Prostate gland (tissue), 2 donors: ENCODE data around the gene CHCHD4. TPM values are rescaled to one million over a fixed set of nuclear protein-coding genes. Genes with fewer than 3 reads are reported as not detected.
A peak's percentile ranks its signal among the peaks of the same experiment; 100 is the strongest.

Experiments used
- DNase-seq: peaks from one replicate; pipeline ENCODE4 v3.0.0-alpha.2; 2019; ENCODE audit warnings: low spot score
- H3K27ac ChIP-seq, 2 donors: fragments of 200-600 bp; sonication (generic); 2 replicates each; pipeline ENCODE4 v1.5.1; 2017 to 2019
- H3K27me3 ChIP-seq: fragments of 200-600 bp; sonication (generic); replicated peaks from 2 replicates; pipeline ENCODE4 v1.5.1; 2019; ENCODE audit not compliant: insufficient read depth
- H3K36me3 ChIP-seq, 2 donors: fragments of 200-600 bp; sonication (generic); 1 replicate in 1 of 2; 2 replicates in 1 of 2; pipeline versions ENCODE4 v1.5.1 to v1.8.1; 2017 to 2019
- H3K4me1 ChIP-seq: fragments of 200-600 bp; sonication (generic); replicated peaks from 2 replicates; pipeline ENCODE4 v1.5.1; 2019
- H3K4me3 ChIP-seq, 2 donors: fragments of 200-600 bp; sonication (generic); 2 replicates each; pipeline ENCODE4 v1.5.1; 2017 to 2019
- H3K9me3 ChIP-seq: fragments of 200-600 bp; sonication (generic); 2 replicates; pipeline ENCODE4 v1.5.1; 2017
- POLR2A ChIP-seq: fragments of 450-650 bp; IDR thresholded peaks from one replicate; pipeline ENCODE4 v1.6.1; 2016; ENCODE audit warnings: antibody characterized with exemption, mild to moderate bottlenecking
- POLR2AphosphoS5 ChIP-seq: sonication (generic); formaldehyde crosslinking; IDR thresholded peaks from one replicate; pipeline ENCODE4 v1.6.1; 2017; ENCODE audit warnings: antibody characterized with exemption
- WGBS: methylation state at CpG from one replicate; pipeline ENCODE4 v1.1.5; 2018; 5-methylcytosine and 5-hydroxymethylcytosine counted together
- intact Hi-C: fragments of 100-400 bp; cut with DNase I; formaldehyde crosslinking; loops from one replicate; pipeline ENCODE4 v1.14.2; 2022
- total RNA-seq, 2 donors: library from RNA; depleted of rRNA; stranded (reverse); fragments of >200 nt; gene quantifications; one replicate each; pipeline ENCODE4 v1.1.0, GENCODE V29; 2016
- TF ChIP-seq, protein P1 (sequence below), 4 experiments: fragments of 200-600 bp in 2 of 4; fragments of 450-650 bp in 2 of 4; sonication (generic) in 2 of 4; IDR thresholded peaks; 1 replicate in 3 of 4; 2 replicates in 1 of 4; pipeline ENCODE4 v1.5.1; 2016 to 2019; ENCODE audit warnings: antibody characterized with exemption in 4 of 4, mild to moderate bottlenecking in 2 of 4, moderate library complexity in 2 of 4

CHCHD4 gene
- total RNA-seq, 2 donors from 2014 or later, result 12.1 to 14.8 TPM

DNA sequence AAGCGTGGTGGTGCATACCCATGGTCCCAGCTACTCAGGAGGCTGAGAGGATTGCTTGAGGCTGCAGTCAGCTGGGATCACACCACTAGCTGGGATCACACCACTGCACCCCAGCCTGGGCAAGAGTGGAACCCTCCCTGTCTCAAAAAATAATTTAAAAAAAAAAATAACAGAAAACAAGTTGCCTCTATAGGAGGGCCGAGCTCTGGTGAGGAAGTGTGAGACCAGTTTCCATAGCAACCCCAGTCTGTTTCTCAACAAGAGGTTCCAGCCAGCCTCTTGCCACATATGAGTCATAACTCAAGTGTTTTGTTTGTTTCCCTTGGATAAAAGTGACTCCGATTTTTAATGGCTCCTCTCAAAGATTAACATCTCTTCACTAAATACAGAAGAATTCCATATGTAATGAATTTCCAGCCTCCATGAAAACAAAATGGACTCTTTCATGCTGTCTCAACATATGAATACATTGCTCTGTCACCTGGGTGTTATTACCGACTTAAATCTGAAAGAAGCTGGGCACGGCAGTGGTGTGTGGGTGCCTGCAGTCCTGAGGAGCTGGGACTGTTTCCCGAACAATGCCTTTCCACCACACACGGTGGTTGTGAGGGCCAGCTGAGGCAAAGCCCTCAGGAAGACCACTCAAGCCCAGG, 19.9 kb upstream of the CHCHD4 start:
- no peaks in the 10 kb centered on the region for H3K36me3 ChIP-seq
- DNase-seq, result peak; percentile 90

DNA sequence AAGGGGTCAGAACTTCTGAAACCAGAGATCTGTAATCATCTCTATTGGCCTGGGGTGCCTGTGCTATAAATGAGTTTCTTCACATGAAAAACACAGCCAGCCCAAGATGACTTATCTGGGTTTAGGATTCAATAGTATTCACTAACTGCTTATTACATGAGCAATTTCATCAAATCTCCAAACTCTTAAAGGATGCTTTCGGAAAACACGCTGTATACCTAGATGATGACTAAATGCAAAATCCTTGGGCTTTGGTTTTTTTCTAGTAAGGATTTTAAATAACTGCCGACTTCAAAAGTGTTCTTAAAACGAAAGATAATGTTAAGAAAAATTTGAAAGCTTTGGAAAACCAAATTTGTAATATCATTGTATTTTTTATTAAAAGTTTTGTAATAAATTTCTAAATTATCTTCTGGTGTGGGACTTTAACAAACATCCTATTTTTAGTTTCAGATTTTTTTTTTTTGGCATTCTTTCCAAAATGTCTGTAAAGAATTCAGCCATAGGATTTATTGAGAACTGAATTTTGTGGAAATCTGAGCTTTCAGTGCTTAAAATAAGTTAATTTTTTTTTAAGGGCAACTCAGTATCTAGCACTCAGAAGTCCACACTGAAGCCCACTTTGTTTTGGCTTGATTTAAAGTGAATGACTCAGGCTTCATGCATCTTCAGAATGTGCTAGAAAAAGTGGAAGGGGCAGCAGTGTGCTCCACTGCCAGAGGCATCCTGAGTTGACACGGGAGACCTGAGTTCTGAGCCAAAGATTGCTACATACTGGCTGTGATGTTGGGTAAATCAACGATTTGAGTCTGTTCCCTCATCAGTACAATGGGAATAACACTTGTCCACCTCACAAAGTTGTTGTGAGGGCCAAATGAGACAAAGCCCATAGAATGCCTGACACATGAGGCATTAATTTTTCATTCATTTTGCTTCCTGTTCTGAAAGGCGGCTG, 18.9 kb upstream of the CHCHD4 start:
- Histone ChIP-seq H3K4me1 (no peaks in the 10 kb centered on the region), H3K27me3 (no peaks in the 10 kb centered on the region), H3K4me3 (no peak overlapping the region), H3K27ac (peak overlapping the region; percentile 64), H3K36me3 (no peaks in the 10 kb centered on the region), H3K9me3 (no peaks in the 10 kb centered on the region)
- intact Hi-C loops, result no loop called here
- DNase-seq, result peak; percentile 55
- 41% methylated on average over 7 of the region's 7 CpGs for WGBS
- TF ChIP-seq POLR2AphosphoS5 (peak; percentile 70), POLR2A (no peak)
- TF ChIP-seq, protein P1, sequence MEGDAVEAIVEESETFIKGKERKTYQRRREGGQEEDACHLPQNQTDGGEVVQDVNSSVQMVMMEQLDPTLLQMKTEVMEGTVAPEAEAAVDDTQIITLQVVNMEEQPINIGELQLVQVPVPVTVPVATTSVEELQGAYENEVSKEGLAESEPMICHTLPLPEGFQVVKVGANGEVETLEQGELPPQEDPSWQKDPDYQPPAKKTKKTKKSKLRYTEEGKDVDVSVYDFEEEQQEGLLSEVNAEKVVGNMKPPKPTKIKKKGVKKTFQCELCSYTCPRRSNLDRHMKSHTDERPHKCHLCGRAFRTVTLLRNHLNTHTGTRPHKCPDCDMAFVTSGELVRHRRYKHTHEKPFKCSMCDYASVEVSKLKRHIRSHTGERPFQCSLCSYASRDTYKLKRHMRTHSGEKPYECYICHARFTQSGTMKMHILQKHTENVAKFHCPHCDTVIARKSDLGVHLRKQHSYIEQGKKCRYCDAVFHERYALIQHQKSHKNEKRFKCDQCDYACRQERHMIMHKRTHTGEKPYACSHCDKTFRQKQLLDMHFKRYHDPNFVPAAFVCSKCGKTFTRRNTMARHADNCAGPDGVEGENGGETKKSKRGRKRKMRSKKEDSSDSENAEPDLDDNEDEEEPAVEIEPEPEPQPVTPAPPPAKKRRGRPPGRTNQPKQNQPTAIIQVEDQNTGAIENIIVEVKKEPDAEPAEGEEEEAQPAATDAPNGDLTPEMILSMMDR (IDR thresholded peaks at IDR 0.05), result no peak

More for the DNA sequence above, 19.9 kb upstream of the CHCHD4 start:
- Histone ChIP-seq H3K27me3 (no peaks in the 10 kb centered on the region), H3K4me1 (no peaks in the 10 kb centered on the region), H3K4me3 (no peak overlapping the region), H3K9me3 (no peaks in the 10 kb centered on the region), H3K27ac (peak overlapping the region; percentile 64)
- TF ChIP-seq POLR2A (no peak), POLR2AphosphoS5 (peak; percentile 89)
- TF ChIP-seq, protein P1 (IDR thresholded peaks at IDR 0.05), result no peak
- intact Hi-C loops, result no loop called here
- WGBS, result 8% methylated on average over 7 of the region's 7 CpGs

DNA sequence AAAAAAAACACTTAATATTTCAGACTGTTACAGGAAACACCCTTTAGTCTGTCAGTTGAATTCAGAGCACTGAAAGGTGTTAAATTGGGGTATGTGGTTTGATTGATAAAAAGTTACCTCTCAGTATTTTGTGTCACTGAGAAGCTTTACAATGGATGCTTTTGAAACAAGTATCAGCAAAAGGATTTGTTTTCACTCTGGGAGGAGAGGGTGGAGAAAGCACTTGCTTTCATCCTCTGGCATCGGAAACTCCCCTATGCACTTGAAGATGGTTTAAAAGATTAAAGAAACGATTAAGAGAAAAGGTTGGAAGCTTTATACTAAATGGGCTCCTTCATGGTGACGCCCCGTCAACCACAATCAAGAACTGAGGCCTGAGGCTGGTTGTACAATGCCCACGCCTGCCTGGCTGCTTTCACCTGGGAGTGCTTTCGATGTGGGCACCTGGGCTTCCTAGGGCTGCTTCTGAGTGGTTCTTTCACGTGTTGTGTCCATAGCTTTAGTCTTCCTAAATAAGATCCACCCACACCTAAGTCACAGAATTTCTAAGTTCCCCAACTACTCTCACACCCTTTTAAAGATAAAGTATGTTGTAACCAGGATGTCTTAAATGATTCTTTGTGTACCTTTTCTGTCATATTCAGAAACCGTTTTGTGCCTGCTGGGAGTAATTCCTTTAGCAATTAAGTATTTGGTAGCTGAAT, 18.0 kb upstream of the CHCHD4 start:
- intact Hi-C loops, result no loop called here
- 41% methylated on average over 8 of the region's 8 CpGs for WGBS

DNA sequence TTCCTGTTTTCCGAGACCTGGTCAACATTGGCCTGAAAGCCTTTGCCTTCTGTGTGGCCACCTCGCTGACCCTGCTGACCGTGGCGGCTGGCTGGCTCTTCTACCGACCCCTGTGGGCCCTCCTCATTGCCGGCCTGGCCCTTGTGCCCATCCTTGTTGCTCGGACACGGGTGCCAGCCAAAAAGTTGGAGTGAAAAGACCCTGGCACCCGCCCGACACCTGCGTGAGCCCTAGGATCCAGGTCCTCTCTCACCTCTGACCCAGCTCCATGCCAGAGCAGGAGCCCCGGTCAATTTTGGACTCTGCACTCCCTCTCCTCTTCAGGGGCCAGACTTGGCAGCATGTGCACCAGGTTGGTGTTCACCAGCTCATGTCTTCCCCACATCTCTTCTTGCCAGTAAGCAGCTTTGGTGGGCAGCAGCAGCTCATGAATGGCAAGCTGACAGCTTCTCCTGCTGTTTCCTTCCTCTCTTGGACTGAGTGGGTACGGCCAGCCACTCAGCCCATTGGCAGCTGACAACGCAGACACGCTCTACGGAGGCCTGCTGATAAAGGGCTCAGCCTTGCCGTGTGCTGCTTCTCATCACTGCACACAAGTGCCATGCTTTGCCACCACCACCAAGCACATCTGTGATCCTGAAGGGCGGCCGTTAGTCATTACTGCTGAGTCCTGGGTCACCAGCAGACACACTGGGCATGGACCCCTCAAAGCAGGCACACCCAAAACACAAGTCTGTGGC, 17.1 kb upstream of the CHCHD4 start:
- TF ChIP-seq, protein P1 (IDR thresholded peaks at IDR 0.05), result no peak
- no peak for TF ChIP-seq POLR2A
- no peak for TF ChIP-seq POLR2AphosphoS5
- Histone ChIP-seq H3K4me1 (no peaks in the 10 kb centered on the region), H3K27ac (peak overlapping the region in 1 of 2 donors; percentile 10), H3K9me3 (no peaks in the 10 kb centered on the region), H3K27me3 (no peaks in the 10 kb centered on the region), H3K36me3 (peaks cover 0 to 5% of the 10 kb centered on the region in 2 donors), H3K4me3 (no peak overlapping the region)
- intact Hi-C loops, result no loop called here
- 89% methylated on average over 19 of the region's 19 CpGs for WGBS
- DNase-seq, result no peak

More for the DNA sequence above, 18.0 kb upstream of the CHCHD4 start:
- Histone ChIP-seq H3K9me3 (no peaks in the 10 kb centered on the region), H3K36me3 (no peaks in the 10 kb centered on the region), H3K4me1 (no peaks in the 10 kb centered on the region), H3K27me3 (no peaks in the 10 kb centered on the region), H3K4me3 (no peak overlapping the region), H3K27ac (peak overlapping the region; percentile 64)
- TF ChIP-seq POLR2AphosphoS5 (no peak), POLR2A (no peak)
- TF ChIP-seq, protein P1 (IDR thresholded peaks at IDR 0.05), result no peak
- DNase-seq, result no peak
